Left lung (tissue), 10 donors: Measurements from ENCODE around the gene RNF41. TPM values are rescaled to one million over a fixed set of nuclear protein-coding genes. Genes with fewer than 3 reads are reported as not detected.
"Not testable (repeated sequence)": the region's sequence is repeated elsewhere in the genome, so short reads cannot be mapped to it uniquely, and the experiment has no call there.

Experiments
- ATAC-seq: fragments of 200-7000 bp; cut with Tn5 transposase; one replicate; pipeline ENCODE4 v1.9.1; 2020; ENCODE audit warnings: moderate library complexity
- DNase-seq, 4 donors: peaks; one replicate each; pipeline ENCODE4 v3.0.0-alpha.2; 2013 to 2020
- H3K27ac ChIP-seq, 2 donors: fragments of 200-600 bp; sonication (generic) in 1 of 2; one replicate each; pipeline versions ENCODE4 v1.5.0 to v1.8.0; 2020 to 2021
- H3K27me3 ChIP-seq, 2 donors: fragments of 200-600 bp; sonication (generic) in 1 of 2; one replicate each; pipeline versions ENCODE4 v1.5.0 to v1.8.0; 2020 to 2021
- H3K36me3 ChIP-seq, 2 donors: fragments of 200-600 bp; sonication (generic) in 1 of 2; one replicate each; pipeline versions ENCODE4 v1.5.0 to v1.8.0; 2020 to 2021
- H3K4me1 ChIP-seq, 2 donors: fragments of 200-600 bp; one replicate each; pipeline ENCODE4 v1.8.0; 2021
- H3K4me3 ChIP-seq, 2 donors: fragments of 200-600 bp; sonication (generic) in 1 of 2; one replicate each; pipeline versions ENCODE4 v1.5.0 to v1.8.0; 2020 to 2021; ENCODE audit warnings: mild to moderate bottlenecking in 1 of 2
- H3K9me3 ChIP-seq, 2 donors: fragments of 200-600 bp; sonication (generic) in 1 of 2; one replicate each; pipeline versions ENCODE4 v1.5.0 to v1.8.0; 2020 to 2021
- intact Hi-C, 2 donors: fragments of 100-400 bp; cut with DNase I; formaldehyde crosslinking; loops; one replicate each; pipeline versions ENCODE4 v1.11.2 to v1.14.2; 2022
- polyA plus RNA-seq, 6 donors: library from polyadenylated mRNA; unstranded; fragments of 120-200 nt; gene quantifications; one replicate each; pipeline ENCODE4 v1.2.1, GENCODE V29; 2013; ENCODE audit not compliant: insufficient read length in 6 of 6
- total RNA-seq, 2 donors: library from RNA; stranded (reverse); fragmentation: NEBNext Ultra II Directional; extraction: Animal tissue kit (Norgen Biotek cat#: 25700); gene quantifications; one replicate each; pipeline ENCODE4 v1.2.1, GENCODE V29; 2021
- TF ChIP-seq, protein P1 (sequence below), 2 donors: fragments of 200-600 bp; sonication (generic) in 1 of 2; IDR thresholded peaks; one replicate each; pipeline versions ENCODE4 v1.5.0 to v1.8.0; 2021; ENCODE audit warnings: antibody characterized with exemption in 2 of 2
- donor health status: DM: no; HTN: yes; CAD: no.
- donor health status: DM: no; HTN: no; CAD: no.

RNF41 gene
- total and polyA plus RNA-seq, 8 donors, result 41.5 to 51.4 (median 42.8) TPM

DNA sequence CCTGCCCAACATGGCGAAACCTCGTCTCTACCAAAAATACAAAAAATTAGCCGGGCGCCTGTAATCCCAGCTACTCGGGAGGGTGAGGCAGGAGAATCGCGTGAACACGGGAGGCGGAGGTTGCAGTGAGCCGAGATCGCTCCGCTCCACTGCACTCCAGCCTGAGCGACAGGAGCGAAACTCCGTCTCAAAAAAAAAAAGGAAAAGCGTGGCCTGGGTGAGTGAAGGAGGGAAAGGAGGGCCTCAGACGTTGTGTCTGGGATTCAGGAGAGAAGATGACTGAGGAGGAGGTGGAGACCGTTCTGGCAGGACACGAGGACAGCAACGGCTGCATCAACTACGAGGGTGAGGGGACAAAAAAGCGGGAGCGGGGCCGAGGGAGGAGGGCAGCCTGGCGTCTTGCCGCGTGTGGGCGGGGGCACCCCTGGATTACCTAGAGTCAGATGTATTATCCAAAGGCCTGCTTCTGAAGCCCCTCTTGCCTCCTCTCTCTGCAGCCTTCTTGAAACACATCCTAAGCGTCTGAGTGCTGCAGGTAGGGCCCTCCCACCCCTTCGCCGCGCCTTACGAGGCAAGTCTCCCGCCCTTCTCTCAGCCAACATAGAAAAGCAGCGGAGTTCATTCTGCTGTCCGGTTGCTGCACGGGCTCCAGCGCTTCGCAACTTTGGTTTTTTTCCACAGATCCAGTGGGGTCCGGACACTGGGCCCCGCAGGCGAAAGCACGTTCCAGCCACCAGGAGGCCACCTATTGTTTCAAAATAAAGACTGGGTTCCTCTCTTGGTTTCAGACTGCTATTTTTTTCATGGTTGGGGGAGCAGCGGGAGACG lies 64.3 kb downstream of the RNF41 start:
- intact Hi-C loops, result no loop called here
- Histone ChIP-seq H3K36me3 (peaks cover 0 to 31% of the 10 kb centered on the region in 2 donors), H3K27ac (peak overlapping the region; percentile 94 to 97), H3K27me3 (no peaks in the 10 kb centered on the region), H3K9me3 (no peaks in the 10 kb centered on the region), H3K4me1 (peaks cover 21 to 49% of the 10 kb centered on the region in 2 donors), H3K4me3 (peak overlapping the region; percentile 47 to 88)
- peak; percentile 56 for ATAC-seq
- TF ChIP-seq, protein P1, sequence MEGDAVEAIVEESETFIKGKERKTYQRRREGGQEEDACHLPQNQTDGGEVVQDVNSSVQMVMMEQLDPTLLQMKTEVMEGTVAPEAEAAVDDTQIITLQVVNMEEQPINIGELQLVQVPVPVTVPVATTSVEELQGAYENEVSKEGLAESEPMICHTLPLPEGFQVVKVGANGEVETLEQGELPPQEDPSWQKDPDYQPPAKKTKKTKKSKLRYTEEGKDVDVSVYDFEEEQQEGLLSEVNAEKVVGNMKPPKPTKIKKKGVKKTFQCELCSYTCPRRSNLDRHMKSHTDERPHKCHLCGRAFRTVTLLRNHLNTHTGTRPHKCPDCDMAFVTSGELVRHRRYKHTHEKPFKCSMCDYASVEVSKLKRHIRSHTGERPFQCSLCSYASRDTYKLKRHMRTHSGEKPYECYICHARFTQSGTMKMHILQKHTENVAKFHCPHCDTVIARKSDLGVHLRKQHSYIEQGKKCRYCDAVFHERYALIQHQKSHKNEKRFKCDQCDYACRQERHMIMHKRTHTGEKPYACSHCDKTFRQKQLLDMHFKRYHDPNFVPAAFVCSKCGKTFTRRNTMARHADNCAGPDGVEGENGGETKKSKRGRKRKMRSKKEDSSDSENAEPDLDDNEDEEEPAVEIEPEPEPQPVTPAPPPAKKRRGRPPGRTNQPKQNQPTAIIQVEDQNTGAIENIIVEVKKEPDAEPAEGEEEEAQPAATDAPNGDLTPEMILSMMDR (IDR thresholded peaks at IDR 0.05), result peak; percentile 35 to 61
- DNase-seq, result peak; percentile 66 to 93 (median 86)

DNA sequence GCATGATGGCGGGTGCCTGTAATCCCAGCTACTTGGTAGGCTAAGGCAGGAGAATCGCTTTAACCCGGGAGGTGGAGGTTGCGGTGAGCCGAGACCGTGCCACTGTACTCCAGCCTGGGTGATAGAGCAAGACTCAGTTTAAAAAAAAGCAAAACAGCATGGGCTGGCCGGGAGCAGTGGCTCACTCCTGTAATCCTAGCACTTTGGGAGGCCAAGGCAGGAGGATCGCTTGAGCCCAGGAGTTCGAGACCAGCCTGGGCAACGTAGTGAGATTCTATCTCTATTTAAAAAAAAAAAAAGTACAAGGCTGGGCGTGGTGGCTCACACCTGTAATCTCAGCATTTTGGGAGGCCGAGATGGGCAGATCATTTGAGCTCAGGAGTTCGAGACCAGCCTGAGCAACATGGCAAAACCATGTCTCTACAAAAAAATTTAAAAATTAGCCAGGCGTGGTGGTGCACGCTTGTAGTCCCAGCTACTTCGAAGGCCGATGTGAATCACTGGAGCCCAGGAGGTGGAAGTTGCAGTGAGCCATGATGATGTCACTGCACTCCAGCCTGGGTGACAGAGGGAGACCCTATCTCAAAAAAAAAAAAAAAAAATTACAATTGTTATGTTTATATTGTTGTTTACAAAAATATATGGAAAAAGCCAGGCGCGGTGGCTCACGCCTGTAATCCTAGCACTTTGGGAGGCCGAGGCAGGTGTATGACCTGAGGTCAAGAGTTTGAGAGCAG lies 65.1 kb downstream of the RNF41 start:
- DNase-seq, H3K9me3 ChIP-seq, H3K27me3 ChIP-seq, ATAC-seq, intact Hi-C loops: not testable (repeated sequence)
- Histone ChIP-seq H3K4me1 (peaks cover 21 to 45% of the 10 kb centered on the region in 2 donors), H3K36me3 (peaks cover 0 to 23% of the 10 kb centered on the region in 2 donors), H3K4me3 (peak overlapping the region; percentile 47 to 88), H3K27ac (peak overlapping the region; percentile 94 to 97)

DNA sequence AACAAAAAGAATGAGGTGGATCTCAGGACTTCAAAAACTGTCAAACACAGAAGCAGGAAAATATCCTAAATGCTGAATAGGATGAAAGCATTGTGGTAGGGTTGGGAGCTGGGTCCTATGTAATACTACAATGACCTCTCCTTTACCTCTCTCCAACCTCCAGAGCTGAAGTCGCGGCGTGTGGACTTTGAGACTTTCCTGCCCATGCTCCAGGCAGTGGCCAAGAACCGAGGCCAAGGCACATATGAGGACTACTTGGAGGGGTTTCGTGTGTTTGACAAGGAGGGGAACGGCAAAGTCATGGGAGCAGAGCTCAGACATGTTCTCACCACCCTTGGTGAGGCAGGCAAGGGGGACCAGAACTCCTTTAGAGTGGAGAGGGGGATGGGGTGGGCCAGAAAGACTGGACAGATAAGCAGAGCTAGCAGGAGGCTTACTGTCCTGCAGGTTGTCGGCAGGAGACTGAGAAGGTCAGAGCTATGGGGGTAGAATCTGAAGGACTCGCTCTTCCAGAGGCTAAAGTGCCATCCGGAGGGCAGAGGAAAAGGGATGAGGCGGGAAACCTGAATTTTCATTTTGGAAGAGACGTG lies 66.4 kb downstream of the RNF41 start:
- Histone ChIP-seq H3K27ac (no peak overlapping the region), H3K4me3 (no peak overlapping the region), H3K4me1 (peaks cover 14 to 45% of the 10 kb centered on the region in 2 donors), H3K9me3 (no peaks in the 10 kb centered on the region), H3K27me3 (no peaks in the 10 kb centered on the region), H3K36me3 (peaks cover 0 to 10% of the 10 kb centered on the region in 2 donors)
- intact Hi-C loops, result no loop called here
- ATAC-seq (no peak), DNase-seq (no peak)
- TF ChIP-seq, protein P1 (IDR thresholded peaks at IDR 0.05), result no peak

DNA sequence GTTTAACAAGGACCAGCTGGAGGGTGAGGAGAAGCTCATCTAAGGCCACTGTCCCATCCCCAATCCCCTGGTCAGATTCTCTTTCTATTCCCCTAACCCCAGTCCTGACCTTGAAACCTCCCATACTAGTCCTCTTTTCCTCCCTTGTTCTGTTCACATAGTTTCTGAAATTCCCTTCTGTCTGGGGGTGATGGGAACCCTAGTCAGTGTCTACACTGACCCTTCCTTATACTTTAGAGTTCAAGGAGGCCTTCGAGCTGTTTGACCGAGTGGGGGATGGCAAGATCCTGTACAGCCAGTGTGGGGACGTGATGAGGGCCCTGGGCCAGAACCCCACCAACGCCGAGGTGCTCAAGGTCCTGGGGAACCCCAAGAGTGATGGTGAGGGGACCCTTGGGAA lies 66.9 kb downstream of the RNF41 start:
- no peak overlapping the region for H3K4me3 ChIP-seq
- no peak overlapping the region for H3K27ac ChIP-seq
- H3K36me3 ChIP-seq, result peaks cover 0 to 5% of the 10 kb centered on the region in 2 donors
- H3K9me3 ChIP-seq, result no peaks in the 10 kb centered on the region
- TF ChIP-seq, protein P1 (IDR thresholded peaks at IDR 0.05), result no peak
- intact Hi-C loops, result no loop called here
- ATAC-seq, result no peak
- no peaks in the 10 kb centered on the region for H3K27me3 ChIP-seq
- H3K4me1 ChIP-seq, result peaks cover 9 to 42% of the 10 kb centered on the region in 2 donors
- DNase-seq, result no peak

DNA sequence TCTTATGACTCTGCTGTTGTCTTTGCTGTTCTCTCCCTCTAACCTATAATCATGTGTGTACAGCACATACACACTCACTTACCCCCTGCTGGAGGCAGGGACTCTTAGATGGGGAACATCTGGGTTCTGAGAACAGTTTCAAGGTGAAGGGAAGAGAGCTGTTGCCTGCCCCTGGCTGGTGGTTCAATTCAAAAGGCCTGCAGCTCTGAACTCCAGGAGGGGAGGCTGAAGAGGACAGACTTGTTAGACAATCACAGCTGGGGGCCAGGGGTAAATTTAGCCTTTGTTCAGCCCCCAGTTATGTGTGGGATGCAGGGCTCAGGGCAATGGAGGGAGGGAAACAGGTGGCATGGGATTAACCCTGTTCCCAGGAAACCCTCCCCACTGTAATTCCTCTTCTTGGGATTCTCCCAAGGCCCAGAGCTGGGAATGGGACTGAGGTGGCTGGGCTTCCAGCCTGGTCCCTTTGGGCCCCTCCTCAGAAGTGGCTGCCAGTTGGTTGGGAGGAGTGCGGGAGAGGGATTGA lies 67.4 kb downstream of the RNF41 start:
- Histone ChIP-seq H3K9me3 (no peaks in the 10 kb centered on the region), H3K36me3 (no peaks in the 10 kb centered on the region), H3K4me3 (no peak overlapping the region), H3K27ac (no peak overlapping the region), H3K27me3 (no peaks in the 10 kb centered on the region), H3K4me1 (peaks cover 5 to 36% of the 10 kb centered on the region in 2 donors)
- ATAC-seq, result no peak
- no peak for DNase-seq
- TF ChIP-seq, protein P1 (IDR thresholded peaks at IDR 0.05), result no peak
- intact Hi-C loops, result no loop called here
